ENCODE results near the gene SLIT3.

Gene SLIT3

DNA sequence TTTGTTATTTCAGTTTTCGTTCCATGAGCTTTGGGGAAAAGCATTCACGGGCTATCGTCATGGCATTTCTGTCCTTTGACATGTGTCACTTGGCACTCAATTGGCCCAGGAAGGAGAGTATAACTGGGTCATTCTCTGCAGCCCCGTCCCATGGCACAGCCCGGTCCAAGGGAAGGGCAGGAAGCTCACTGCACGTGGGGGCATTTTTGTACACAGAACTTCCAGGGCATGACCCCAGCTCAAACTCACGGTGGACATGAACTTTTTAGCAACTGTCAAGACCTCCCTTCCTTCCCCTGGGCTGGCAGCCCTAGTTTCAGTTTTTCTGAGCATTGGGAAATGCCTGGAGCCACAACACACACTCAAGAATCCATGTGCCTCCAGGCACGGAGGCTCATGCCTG lies 560.1 kb downstream of the SLIT3 start:
- no peak overlapping the region for H3K4me2 ChIP-seq (ENCODE audit: insufficient read depth, low read length)
- DNase-seq (no peak), ATAC-seq (ENCODE audit: insufficient read depth, low read depth) (no peak)
- H3K4me3 ChIP-seq (ENCODE audit: low read depth in 1 of 2, low read length in 2 of 2): no peak overlapping the region
- H3K9ac ChIP-seq (ENCODE audit: low read depth, low read length): no peak overlapping the region
- no peak overlapping the region for H3K27ac ChIP-seq (ENCODE audit: low read length)
- H2AFZ ChIP-seq (ENCODE audit: low read depth, low read length): no peak overlapping the region; the same call in 1 of the 2 replicates
- H3K4me1 ChIP-seq (ENCODE audit: insufficient read depth, low read length): no peaks in the 10 kb centered on the region; the same call in 1 of the 2 replicates
- H3K36me3 ChIP-seq (ENCODE audit: insufficient read depth, low read length): no peaks in the 10 kb centered on the region
- no peaks in the 10 kb centered on the region for H3K9me3 ChIP-seq (ENCODE audit: insufficient read depth, low read length, severe bottlenecking)
- TF ChIP-seq EZH2 (IDR thresholded peaks at IDR 0.05; ENCODE audit: borderline replicate concordance, low read depth, low read length, severe bottlenecking) (no peak), CTCF (IDR thresholded peaks at IDR 0.05; ENCODE audit: borderline replicate concordance, extremely low read depth, low read length, poor library complexity, severe bottlenecking) (no peak)
- H3K27me3 ChIP-seq (ENCODE audit: insufficient read depth, low read length, poor library complexity): no peaks in the 10 kb centered on the region
- no peaks in the 10 kb centered on the region for H3K79me2 ChIP-seq (ENCODE audit: insufficient read depth, low read length)
- H4K20me1 ChIP-seq (ENCODE audit: insufficient read depth, low read length): no peaks in the 10 kb centered on the region

GRCh38 chr5:168740092-168740800 lies 560.7 kb downstream of the SLIT3 start:
- Histone ChIP-seq H3K4me2 (ENCODE audit: insufficient read depth, low read length) (no peak overlapping the region), H3K9ac (ENCODE audit: low read depth, low read length) (no peak overlapping the region), H3K27me3 (ENCODE audit: insufficient read depth, low read length, poor library complexity) (no peaks in the 10 kb centered on the region), H3K4me1 (ENCODE audit: insufficient read depth, low read length) (no peaks in the 10 kb centered on the region; the same call in 1 of the 2 replicates), H4K20me1 (ENCODE audit: insufficient read depth, low read length) (no peaks in the 10 kb centered on the region), H3K4me3 (ENCODE audit: low read depth in 1 of 2, low read length in 2 of 2) (no peak overlapping the region), H3K79me2 (ENCODE audit: insufficient read depth, low read length) (no peaks in the 10 kb centered on the region), H3K27ac (ENCODE audit: low read length) (no peak overlapping the region), H3K36me3 (ENCODE audit: insufficient read depth, low read length) (no peaks in the 10 kb centered on the region), H3K9me3 (ENCODE audit: insufficient read depth, low read length, severe bottlenecking) (no peaks in the 10 kb centered on the region), H2AFZ (ENCODE audit: low read depth, low read length) (no peak overlapping the region)
- TF ChIP-seq EZH2 (IDR thresholded peaks at IDR 0.05; ENCODE audit: borderline replicate concordance, low read depth, low read length, severe bottlenecking) (no peak), CTCF (IDR thresholded peaks at IDR 0.05; ENCODE audit: borderline replicate concordance, extremely low read depth, low read length, poor library complexity, severe bottlenecking) (no peak)
- no peak for DNase-seq
- ATAC-seq (ENCODE audit: insufficient read depth, low read depth): no peak

DNA sequence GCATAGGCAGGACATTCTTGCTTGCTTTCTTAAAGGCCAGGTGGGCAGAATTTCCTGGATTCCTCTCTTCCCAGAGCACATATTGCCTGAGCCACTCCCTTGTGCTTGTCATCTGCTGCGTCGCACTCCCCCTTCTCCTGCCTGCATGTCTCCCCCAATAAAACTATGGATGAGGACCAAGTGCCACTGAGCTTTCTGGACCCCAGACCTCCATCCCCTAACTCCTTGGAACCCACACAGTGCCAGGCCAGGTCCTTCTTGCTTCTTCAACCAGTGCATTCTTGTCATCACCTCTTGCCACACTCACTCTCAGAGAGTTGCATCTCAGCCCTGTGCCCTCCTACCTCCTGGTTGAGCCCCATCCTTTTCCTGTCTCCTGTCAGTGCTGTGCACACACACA lies 563.9 kb downstream of the SLIT3 start:
- TF ChIP-seq EZH2 (IDR thresholded peaks at IDR 0.05; ENCODE audit: borderline replicate concordance, low read depth, low read length, severe bottlenecking): no peak
- TF ChIP-seq CTCF (IDR thresholded peaks at IDR 0.05; ENCODE audit: borderline replicate concordance, extremely low read depth, low read length, poor library complexity, severe bottlenecking): no peak
- Histone ChIP-seq H3K27ac (ENCODE audit: low read length) (no peak overlapping the region), H3K4me2 (ENCODE audit: insufficient read depth, low read length) (no peak overlapping the region), H3K4me1 (ENCODE audit: insufficient read depth, low read length) (peaks cover 14% of the 10 kb centered on the region), H2AFZ (ENCODE audit: low read depth, low read length) (no peak overlapping the region), H3K36me3 (ENCODE audit: insufficient read depth, low read length) (no peaks in the 10 kb centered on the region), H3K4me3 (ENCODE audit: low read depth in 1 of 2, low read length in 2 of 2) (no peak overlapping the region), H4K20me1 (ENCODE audit: insufficient read depth, low read length) (no peaks in the 10 kb centered on the region), H3K9me3 (ENCODE audit: insufficient read depth, low read length, severe bottlenecking) (no peaks in the 10 kb centered on the region), H3K79me2 (ENCODE audit: insufficient read depth, low read length) (no peaks in the 10 kb centered on the region), H3K9ac (ENCODE audit: low read depth, low read length) (no peak overlapping the region), H3K27me3 (ENCODE audit: insufficient read depth, low read length, poor library complexity) (no peaks in the 10 kb centered on the region)
- ATAC-seq (ENCODE audit: insufficient read depth, low read depth) (no peak), DNase-seq (no peak)

Data from DND-41 (cell line).